ENCODE measurements around the gene PLEKHA4.

GRCh38 chr19:48835734-48836088 is 32.7 kb downstream of the PLEKHA4 start:
- TF ChIP-seq CTCF (IDR thresholded peaks at IDR 0.05; ENCODE audit: low read length) (peak; percentile 91), EZH2phosphoT487 (IDR thresholded peaks at IDR 0.05; ENCODE audit: low read length) (no peak)

Measured in MM.1S (cell line).